Measurements from ENCODE around the gene SCGB1C1. TPM values are rescaled to one million over a fixed set of nuclear protein-coding genes. Genes with fewer than 3 reads are reported as not detected.

SCGB1C1 gene
- total and polyA plus RNA-seq, 2 of the 8 experiments (the other 6 are each of a cell fraction or from before 2014, with no cell fraction given): not detected

DNA sequence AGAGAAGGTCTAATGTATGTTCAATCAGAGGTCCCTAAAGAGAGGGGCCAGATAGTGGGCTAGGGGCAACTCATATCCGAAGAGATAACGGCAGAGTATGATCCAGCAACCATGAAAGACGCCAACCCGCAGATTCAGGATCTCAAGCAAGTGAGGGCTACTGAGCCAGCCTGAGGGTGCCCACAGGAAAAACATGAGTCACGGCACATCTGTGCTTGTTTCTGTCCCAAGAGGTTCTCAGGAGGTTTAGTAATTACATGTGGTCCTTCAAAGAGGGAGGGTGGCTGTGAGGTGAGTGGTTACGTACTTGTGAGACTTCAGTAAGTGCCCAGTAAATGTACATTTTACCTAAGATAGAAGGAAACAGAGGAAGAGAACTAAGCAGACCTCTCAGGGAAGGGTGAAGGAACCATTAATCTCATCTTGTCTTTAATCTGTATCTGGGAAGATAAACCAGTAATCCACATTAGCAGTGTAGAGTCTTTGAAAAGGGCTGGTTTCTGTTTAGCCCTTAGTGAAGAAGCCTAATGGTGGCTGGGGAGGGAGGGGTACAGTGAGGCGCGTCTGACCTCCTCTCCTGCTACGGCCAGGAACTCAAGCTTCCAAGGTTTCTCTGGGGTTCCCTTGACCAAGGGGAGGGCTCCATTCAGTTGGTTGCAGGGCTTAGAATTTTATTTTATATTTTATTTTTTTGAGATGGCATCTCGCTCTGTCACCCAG, 33.0 kb downstream of the SCGB1C1 start:
- Histone ChIP-seq H3K23ac (ENCODE audit: insufficient read length) (no peak overlapping the region), H2BK20ac (ENCODE audit: low read length) (no peak overlapping the region), H3K79me2 (ENCODE audit: control insufficient read depth in 1 of 2, insufficient read depth in 2 of 2, low read length in 2 of 2) (peaks cover 0 to 7% of the 10 kb centered on the region in 2 experiments; a peak in 1 of 4 replicates), H4K20me1 (replicated peaks in 1 of 2; ENCODE audit: control insufficient read depth in 1 of 2, insufficient read depth in 2 of 2, low read length in 2 of 2) (no peaks in the 10 kb centered on the region), H4K5ac (ENCODE audit: insufficient read length, low read depth, low read length) (no peak overlapping the region), H2BK120ac (replicated peaks; ENCODE audit: low read depth, low read length) (no peak overlapping the region), H3K27me3 (replicated peaks in 1 of 4; ENCODE audit: control insufficient read depth in 3 of 4, extremely low read depth in 1 of 4, insufficient read depth in 3 of 4, low read length in 3 of 4) (no peaks in the 10 kb centered on the region), H2BK15ac (ENCODE audit: low read length) (no peak overlapping the region), H4K91ac (replicated peaks; ENCODE audit: insufficient read length, low read length) (no peak overlapping the region), H3K27ac (ENCODE audit: low read depth, low read length) (no peak overlapping the region), H3K9ac (replicated peaks in 1 of 4; ENCODE audit: extremely low read depth in 1 of 4, low read depth in 3 of 4, low read length in 3 of 4) (no peak overlapping the region), H3K18ac (ENCODE audit: extremely low read depth, low read length) (no peak overlapping the region), H3K56ac (replicated peaks; ENCODE audit: insufficient read length, low read depth, low read length) (no peak overlapping the region), H3K14ac (ENCODE audit: insufficient read length) (no peak overlapping the region), H2AK5ac (ENCODE audit: low read depth, low read length) (no peak overlapping the region), H3K79me1 (ENCODE audit: low read depth, low read length) (no peaks in the 10 kb centered on the region; the same call in 1 of the 2 replicates), H2AFZ (ENCODE audit: low read length) (no peak overlapping the region), H2BK5ac (ENCODE audit: low read depth, low read length) (no peak overlapping the region), H3K4me3 (ENCODE audit: extremely low read depth in 1 of 4, insufficient read depth in 2 of 4, low read depth in 3 of 4, low read length in 4 of 4) (no peak overlapping the region), H3K4me2 (ENCODE audit: insufficient read depth in 1 of 2, low read depth in 2 of 2, low read length in 2 of 2) (no peak overlapping the region), H2BK12ac (ENCODE audit: low read depth, low read length) (no peak overlapping the region), H3K4ac (replicated peaks; ENCODE audit: insufficient read length, low read depth, low read length) (no peak overlapping the region), H3K9me3 (ENCODE audit: insufficient read depth in 2 of 2, low read depth in 1 of 2, low read length in 1 of 2) (no peaks in the 10 kb centered on the region), H3K36me3 (ENCODE audit: control insufficient read depth in 2 of 4, insufficient read depth in 4 of 4, low read length in 3 of 4) (no peaks in the 10 kb centered on the region; a peak in 2 of 8 replicates), H4K8ac (ENCODE audit: extremely low read depth, insufficient read depth, low read length) (no peak overlapping the region), H3K4me1 (replicated peaks in 1 of 4; ENCODE audit: control insufficient read depth in 3 of 4, insufficient read depth in 4 of 4, low read length in 3 of 4) (no peaks in the 10 kb centered on the region), H3K23me2 (ENCODE audit: low read depth, low read length) (no peaks in the 10 kb centered on the region)
- CTCF ChIA-PET (ENCODE audit: partially characterized antibody): interaction anchor here (1.6 to 2.2 kb wide), 2 partner anchors 108 to 138 kb away, joined by 3 to 8 read pairs; no protein-coding TSS in a partner anchor
- FAIRE-seq (no peak), DNase-seq (ENCODE audit: low read depth in 1 of 2, low spot score in 2 of 2) (no peak)
- POLR2A ChIA-PET (ENCODE audit: partially characterized antibody): interaction anchor here (0.6 to 1.9 kb wide), 2 partner anchors 51 to 307 kb away, joined by 3 read pairs; no protein-coding TSS in a partner anchor
- 92% methylated on average over 10 of the region's 10 CpGs; no CpG with 5 or more reads in 1 of the 2 experiments for WGBS, 2 experiments (ENCODE audit: extremely low coverage in 1 of 2, insufficient coverage in 1 of 2, insufficient read length in 1 of 2, insufficient replicate concordance in 2 of 2, low coverage in 1 of 2, low lambda C conversion rate in 2 of 2, missing lambda C conversion rate in 1 of 2)
- TF ChIP-seq YY1 (IDR thresholded peaks at IDR 0.05; ENCODE audit: low read depth, low read length) (no peak), EZH2 (IDR thresholded peaks at IDR 0.05; ENCODE audit: low read depth, low read length, severe bottlenecking) (no peak), TAF1 (IDR thresholded peaks at IDR 0.05; ENCODE audit: low read depth, low read length) (no peak), ASH2L (IDR thresholded peaks at IDR 0.05; ENCODE audit: low read length) (no peak), SUZ12 (IDR thresholded peaks at IDR 0.05; ENCODE audit: low read length) (no peak), E2F6 (IDR thresholded peaks at IDR 0.05) (no peak), CHD2 (IDR thresholded peaks at IDR 0.05; ENCODE audit: low read length) (no peak), PHF8 (conservative IDR thresholded peaks at IDR 0.05; ENCODE audit: low read depth, low read length) (no peak), NRF1 (IDR thresholded peaks at IDR 0.05; ENCODE audit: low read depth, low read length) (no peak)
- TF ChIP-seq, protein P1, sequence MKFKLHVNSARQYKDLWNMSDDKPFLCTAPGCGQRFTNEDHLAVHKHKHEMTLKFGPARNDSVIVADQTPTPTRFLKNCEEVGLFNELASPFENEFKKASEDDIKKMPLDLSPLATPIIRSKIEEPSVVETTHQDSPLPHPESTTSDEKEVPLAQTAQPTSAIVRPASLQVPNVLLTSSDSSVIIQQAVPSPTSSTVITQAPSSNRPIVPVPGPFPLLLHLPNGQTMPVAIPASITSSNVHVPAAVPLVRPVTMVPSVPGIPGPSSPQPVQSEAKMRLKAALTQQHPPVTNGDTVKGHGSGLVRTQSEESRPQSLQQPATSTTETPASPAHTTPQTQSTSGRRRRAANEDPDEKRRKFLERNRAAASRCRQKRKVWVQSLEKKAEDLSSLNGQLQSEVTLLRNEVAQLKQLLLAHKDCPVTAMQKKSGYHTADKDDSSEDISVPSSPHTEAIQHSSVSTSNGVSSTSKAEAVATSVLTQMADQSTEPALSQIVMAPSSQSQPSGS (IDR thresholded peaks at IDR 0.05; ENCODE audit: low read length): no peak

Data from H1 (cell line).